ENCODE data around the gene PANK4.

- TF ChIP-seq CTCF (IDR thresholded peaks at IDR 0.05), result no peak
- no peak for TF ChIP-seq POLR2A (IDR thresholded peaks at IDR 0.05)
These were observed 850 bp downstream of the PANK4 start for GRCh38 chr1:2525572-2525919.

Measured in body of pancreas (tissue), 4 donors.